Measurements from ENCODE around the gene SPINT3.
"Not testable (repeated sequence)": the region's sequence is repeated elsewhere in the genome, so short reads cannot be mapped to it uniquely, and the experiment has no call there.

SPINT3 gene

GRCh38 chr20:45485388-45485787 lies 30.0 kb downstream of the SPINT3 start:
- no peak for DNase-seq (ENCODE audit: low spot score)
- TF ChIP-seq CTCF (IDR thresholded peaks at IDR 0.05; ENCODE audit: extremely low read depth, missing control alignments): no peak

GRCh38 chr20:45484676-45485075 lies 30.7 kb downstream of the SPINT3 start:
- no peak for DNase-seq (ENCODE audit: low spot score)
- TF ChIP-seq CTCF (IDR thresholded peaks at IDR 0.05; ENCODE audit: extremely low read depth, missing control alignments): no peak

GRCh38 chr20:45479822-45480221 lies 35.6 kb downstream of the SPINT3 start:
- no peak for TF ChIP-seq CTCF (IDR thresholded peaks at IDR 0.05; ENCODE audit: extremely low read depth, missing control alignments)
- no peak for DNase-seq (ENCODE audit: low spot score)

GRCh38 chr20:45477530-45478148 lies 37.8 kb downstream of the SPINT3 start:
- not testable (repeated sequence) for DNase-seq (ENCODE audit: low spot score)

GRCh38 chr20:45472286-45472685 lies 43.1 kb downstream of the SPINT3 start:
- not testable (repeated sequence) for DNase-seq (ENCODE audit: low spot score)

GRCh38 chr20:45470937-45471336 lies 44.5 kb downstream of the SPINT3 start:
- TF ChIP-seq CTCF (IDR thresholded peaks at IDR 0.05; ENCODE audit: extremely low read depth, missing control alignments): no peak
- no peak for DNase-seq (ENCODE audit: low spot score)

- peak; percentile 41 for DNase-seq (ENCODE audit: low spot score)
- no peak for TF ChIP-seq CTCF (IDR thresholded peaks at IDR 0.05; ENCODE audit: extremely low read depth, missing control alignments)
Observed at GRCh38 chr20:45470262-45470931, 45.0 kb downstream of the SPINT3 start.

- TF ChIP-seq CTCF (IDR thresholded peaks at IDR 0.05; ENCODE audit: extremely low read depth, missing control alignments): no peak
- no peak for DNase-seq (ENCODE audit: low spot score)
Observed at GRCh38 chr20:45469336-45470261, 45.8 kb downstream of the SPINT3 start, which contains the start of gene WFDC2. Gene WFDC2 (plus strand): TSS chr20:45469753. CDS start chr20:45469782, 29 bp downstream.
